Measurements from ENCODE around the gene ABCB11. TPM values are rescaled to one million over a fixed set of nuclear protein-coding genes. Genes with fewer than 3 reads are reported as not detected.
"Not testable (repeated sequence)": the region's sequence is repeated elsewhere in the genome, so short reads cannot be mapped to it uniquely, and the experiment has no call there.

The ABCB11 gene
- total RNA-seq, 1 donor from 2014 or later, result not detected

- no peak for TF ChIP-seq CTCF (IDR thresholded peaks at IDR 0.05)
- Mint-ChIP-seq H3K4me1 (ENCODE audit: unreplicated experiment) (no peaks in the 10 kb centered on the region), H3K9me3 (ENCODE audit: unreplicated experiment) (no peaks in the 10 kb centered on the region), H3K27me3 (ENCODE audit: unreplicated experiment) (no peaks in the 10 kb centered on the region), H3K4me3 (ENCODE audit: unreplicated experiment) (no peak overlapping the region), H3K36me3 (ENCODE audit: unreplicated experiment) (no peaks in the 10 kb centered on the region), H3K27ac (ENCODE audit: unreplicated experiment) (no peak overlapping the region)
- no peak for DNase-seq (ENCODE audit: extremely low spot score, unreplicated experiment)
These were observed 12.7 kb downstream of the ABCB11 start for GRCh38 chr2:169018390-169018789.

GRCh38 chr2:169015943-169016342 lies 15.2 kb downstream of the ABCB11 start:
- H3K27ac Mint-ChIP-seq (ENCODE audit: unreplicated experiment), result no peak overlapping the region
- DNase-seq (ENCODE audit: extremely low spot score, unreplicated experiment), result no peak
- H3K4me3 Mint-ChIP-seq (ENCODE audit: unreplicated experiment), result no peak overlapping the region
- H3K36me3 Mint-ChIP-seq (ENCODE audit: unreplicated experiment), result no peaks in the 10 kb centered on the region
- no peaks in the 10 kb centered on the region for H3K27me3 Mint-ChIP-seq (ENCODE audit: unreplicated experiment)
- TF ChIP-seq CTCF (IDR thresholded peaks at IDR 0.05), result no peak
- no peaks in the 10 kb centered on the region for H3K9me3 Mint-ChIP-seq (ENCODE audit: unreplicated experiment)
- peaks cover 2% of the 10 kb centered on the region for H3K4me1 Mint-ChIP-seq (ENCODE audit: unreplicated experiment)

- DNase-seq (ENCODE audit: extremely low spot score, unreplicated experiment), result no peak
- no peaks in the 10 kb centered on the region for H3K27me3 Mint-ChIP-seq (ENCODE audit: unreplicated experiment)
- H3K36me3 Mint-ChIP-seq (ENCODE audit: unreplicated experiment), result no peaks in the 10 kb centered on the region
- no peaks in the 10 kb centered on the region for H3K9me3 Mint-ChIP-seq (ENCODE audit: unreplicated experiment)
- H3K27ac Mint-ChIP-seq (ENCODE audit: unreplicated experiment), result no peak overlapping the region
- no peak overlapping the region for H3K4me3 Mint-ChIP-seq (ENCODE audit: unreplicated experiment)
- peaks cover 2% of the 10 kb centered on the region for H3K4me1 Mint-ChIP-seq (ENCODE audit: unreplicated experiment)
- no peak for TF ChIP-seq CTCF (IDR thresholded peaks at IDR 0.05)
These were observed 16.3 kb downstream of the ABCB11 start for GRCh38 chr2:169014780-169015179.

GRCh38 chr2:169013628-169014026 lies 17.5 kb downstream of the ABCB11 start:
- H3K4me1 Mint-ChIP-seq (ENCODE audit: unreplicated experiment), result peaks cover 2% of the 10 kb centered on the region
- H3K36me3 Mint-ChIP-seq (ENCODE audit: unreplicated experiment), result no peaks in the 10 kb centered on the region
- H3K4me3 Mint-ChIP-seq (ENCODE audit: unreplicated experiment), result no peak overlapping the region
- DNase-seq (ENCODE audit: extremely low spot score, unreplicated experiment), result no peak
- H3K27me3 Mint-ChIP-seq (ENCODE audit: unreplicated experiment), result no peaks in the 10 kb centered on the region
- no peak overlapping the region for H3K27ac Mint-ChIP-seq (ENCODE audit: unreplicated experiment)
- H3K9me3 Mint-ChIP-seq (ENCODE audit: unreplicated experiment), result no peaks in the 10 kb centered on the region
- TF ChIP-seq CTCF (IDR thresholded peaks at IDR 0.05), result no peak

- H3K27me3 Mint-ChIP-seq (ENCODE audit: unreplicated experiment), result no peaks in the 10 kb centered on the region
- H3K36me3 Mint-ChIP-seq (ENCODE audit: unreplicated experiment), result no peaks in the 10 kb centered on the region
- peaks cover 2% of the 10 kb centered on the region for H3K4me1 Mint-ChIP-seq (ENCODE audit: unreplicated experiment)
- no peak overlapping the region for H3K4me3 Mint-ChIP-seq (ENCODE audit: unreplicated experiment)
- no peaks in the 10 kb centered on the region for H3K9me3 Mint-ChIP-seq (ENCODE audit: unreplicated experiment)
- no peak overlapping the region for H3K27ac Mint-ChIP-seq (ENCODE audit: unreplicated experiment)
- no peak for TF ChIP-seq CTCF (IDR thresholded peaks at IDR 0.05)
- DNase-seq (ENCODE audit: extremely low spot score, unreplicated experiment), result no peak
These were observed 18.1 kb downstream of the ABCB11 start for GRCh38 chr2:169012812-169013627.

- not testable (repeated sequence) for H3K4me3 Mint-ChIP-seq (ENCODE audit: unreplicated experiment); H3K27me3 Mint-ChIP-seq (ENCODE audit: unreplicated experiment); H3K36me3 Mint-ChIP-seq (ENCODE audit: unreplicated experiment); DNase-seq (ENCODE audit: extremely low spot score, unreplicated experiment); H3K9me3 Mint-ChIP-seq (ENCODE audit: unreplicated experiment); H3K4me1 Mint-ChIP-seq (ENCODE audit: unreplicated experiment); H3K27ac Mint-ChIP-seq (ENCODE audit: unreplicated experiment)
These were observed 18.8 kb downstream of the ABCB11 start for GRCh38 chr2:169012191-169012792.

Data from osteocyte (in vitro differentiated cells).